Measurements from ENCODE around the gene CCDC40.

CCDC40 gene

GRCh38 chr17:80101011-80101945, 64.8 kb downstream of the CCDC40 start, which contains the start of gene GAA:
GAA (plus strand) TSS chr17:80101581; CDS start chr17:80104587, 3,006 bp downstream.
- DNase-seq (ENCODE audit: low read depth in 3 of 3, low spot score in 1 of 3) = peak; percentile 72 to 86 (median 83)

- no peak for DNase-seq (ENCODE audit: low read depth in 3 of 3, low spot score in 1 of 3)
Measured at GRCh38 chr17:80101946-80102663, 65.7 kb downstream of the CCDC40 start.

- DNase-seq (ENCODE audit: low read depth in 3 of 3, low spot score in 1 of 3) = no peak
Measured at GRCh38 chr17:80102664-80103448, 66.4 kb downstream of the CCDC40 start.

- DNase-seq (ENCODE audit: low read depth in 3 of 3, low spot score in 1 of 3) = no peak
Measured at GRCh38 chr17:80103449-80104085, 67.1 kb downstream of the CCDC40 start.

- DNase-seq (ENCODE audit: low read depth in 3 of 3, low spot score in 1 of 3) = no peak
Measured at GRCh38 chr17:80104321-80104955, 68.0 kb downstream of the CCDC40 start.

- no peak for DNase-seq (ENCODE audit: low read depth in 3 of 3, low spot score in 1 of 3)
Measured at GRCh38 chr17:80104956-80105375, 68.5 kb downstream of the CCDC40 start.

GRCh38 chr17:80105762-80106161, 69.3 kb downstream of the CCDC40 start:
- no peak for DNase-seq (ENCODE audit: low read depth in 3 of 3, low spot score in 1 of 3)

- no peak for DNase-seq (ENCODE audit: low read depth in 3 of 3, low spot score in 1 of 3)
Measured at GRCh38 chr17:80106176-80106575, 69.7 kb downstream of the CCDC40 start.

GRCh38 chr17:80106751-80107150, 70.3 kb downstream of the CCDC40 start:
- DNase-seq (ENCODE audit: low read depth in 3 of 3, low spot score in 1 of 3) = no peak

- DNase-seq (ENCODE audit: low read depth in 3 of 3, low spot score in 1 of 3) = no peak
Measured at GRCh38 chr17:80107231-80108021, 71.0 kb downstream of the CCDC40 start.

- DNase-seq (ENCODE audit: low read depth in 3 of 3, low spot score in 1 of 3) = no peak
Measured at GRCh38 chr17:80108036-80108971, 71.9 kb downstream of the CCDC40 start.

- DNase-seq (ENCODE audit: low read depth in 3 of 3, low spot score in 1 of 3) = no peak
Measured at GRCh38 chr17:80109066-80109660, 72.7 kb downstream of the CCDC40 start.

- no peak for DNase-seq (ENCODE audit: low read depth in 3 of 3, low spot score in 1 of 3)
Measured at GRCh38 chr17:80109713-80110446, 73.4 kb downstream of the CCDC40 start.

GRCh38 chr17:80110447-80110812, 74.0 kb downstream of the CCDC40 start:
- no peak for DNase-seq (ENCODE audit: low read depth in 3 of 3, low spot score in 1 of 3)

GRCh38 chr17:80110927-80111701, 74.7 kb downstream of the CCDC40 start:
- DNase-seq (ENCODE audit: low read depth in 3 of 3, low spot score in 1 of 3) = no peak

GRCh38 chr17:80111702-80112470, 75.4 kb downstream of the CCDC40 start:
- DNase-seq (ENCODE audit: low read depth in 3 of 3, low spot score in 1 of 3) = no peak
